HG03558 (cell line): ENCODE data around the gene RTP4.
"Not testable (repeated sequence)": the region's sequence is repeated elsewhere in the genome, so short reads cannot be mapped to it uniquely, and the experiment has no call there.

ENCODE experiments used
- ATAC-seq: cut with Tn5 transposase; IDR thresholded peaks from one replicate; pipeline ENCODE4 v1.9.1; 2021; ENCODE audit warnings: moderate number of reproducible peaks; ENCODE audit not compliant: unreplicated experiment; ENCODE audit errors: extremely low read depth

Gene RTP4

GRCh38 chr3:187367561-187368103 is 553 bp upstream of the RTP4 start:
- ATAC-seq = no peak

- ATAC-seq = no peak
Measured at GRCh38 chr3:187369089-187369447, 883 bp downstream of the RTP4 start.

- ATAC-seq = no peak
Measured at GRCh38 chr3:187370051-187370450, 1.9 kb downstream of the RTP4 start.

GRCh38 chr3:187375581-187375980 is 7.4 kb downstream of the RTP4 start:
- no peak for ATAC-seq

GRCh38 chr3:187377842-187378241 is 9.7 kb downstream of the RTP4 start:
- ATAC-seq = no peak

- ATAC-seq = no peak
Measured at GRCh38 chr3:187382609-187383151, 14.5 kb downstream of the RTP4 start.

- ATAC-seq = no peak
Measured at GRCh38 chr3:187383246-187383645, 15.1 kb downstream of the RTP4 start.

GRCh38 chr3:187385296-187385695 is 17.1 kb downstream of the RTP4 start:
- ATAC-seq = no peak

- no peak for ATAC-seq
Measured at GRCh38 chr3:187396661-187397060, 28.5 kb downstream of the RTP4 start.

- ATAC-seq = no peak
Measured at GRCh38 chr3:187398955-187399354, 30.8 kb downstream of the RTP4 start.

- ATAC-seq = no peak
Measured at GRCh38 chr3:187400756-187401155, 32.6 kb downstream of the RTP4 start.

GRCh38 chr3:187401856-187402255 is 33.7 kb downstream of the RTP4 start:
- ATAC-seq = no peak

- ATAC-seq = no peak
Measured at GRCh38 chr3:187403768-187404288, 35.6 kb downstream of the RTP4 start.

GRCh38 chr3:187406927-187407326 is 38.7 kb downstream of the RTP4 start:
- no peak for ATAC-seq

GRCh38 chr3:187411991-187412781 is 44.0 kb downstream of the RTP4 start:
- ATAC-seq = not testable (repeated sequence)
